Islet of Langerhans (tissue), 1 donor: ENCODE results near the gene APBA3.

Experiments
- FAIRE-seq: peaks from one replicate; lab custom pipeline; 2011; peaks lifted over from hg19 to GRCh38; lab: Jason Lieb, UNC

The APBA3 gene

DNA sequence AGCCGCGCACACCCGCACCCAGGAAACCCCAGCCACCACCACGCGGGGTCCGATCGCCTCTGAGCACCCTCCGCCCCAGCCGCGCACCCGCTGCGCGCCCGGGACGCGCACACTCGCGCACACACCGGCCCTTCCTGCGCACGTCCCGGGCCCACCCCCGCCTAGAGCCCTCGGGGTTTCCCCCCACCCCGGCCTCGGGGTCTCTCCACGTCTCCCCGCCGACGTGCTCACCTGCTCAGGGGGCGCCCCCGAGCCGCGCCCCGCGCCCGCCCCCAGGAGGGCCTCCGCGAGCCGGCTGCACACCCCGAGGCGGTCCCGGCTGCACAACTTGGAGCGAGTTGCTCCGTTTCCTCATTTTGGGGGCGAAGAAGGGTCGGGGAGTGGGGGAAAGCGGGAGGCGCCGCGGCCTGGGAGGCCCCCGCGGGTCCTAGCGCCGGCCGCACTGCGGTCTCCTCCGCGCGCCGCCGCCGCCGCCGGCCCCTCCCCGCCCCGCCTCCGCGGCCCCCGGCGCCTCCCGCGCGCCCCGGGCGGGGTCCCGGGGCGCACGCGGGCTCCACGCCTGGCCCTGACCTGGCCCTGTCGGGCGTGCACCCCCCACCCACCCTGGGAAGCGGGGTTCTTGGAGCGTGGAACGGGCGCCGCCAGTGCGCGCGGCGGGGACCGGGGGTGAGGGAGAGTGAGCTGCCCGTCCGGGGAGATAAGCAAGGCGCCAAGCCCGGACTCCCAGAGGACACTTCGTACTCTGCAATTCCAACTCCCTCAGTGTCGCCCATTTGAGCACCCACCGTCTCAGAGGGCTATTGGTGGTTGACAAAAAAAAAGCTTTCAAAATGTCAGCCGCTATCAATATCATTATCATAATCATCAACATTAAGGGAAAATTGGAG is 24.7 kb upstream of the APBA3 start, which contains the start of gene MATK:
MATK (minus strand) TSS at position 444 of the 887 bp plus-strand sequence. CDS start 1,246 bp downstream, outside the sequence.
- no peak for FAIRE-seq

DNA sequence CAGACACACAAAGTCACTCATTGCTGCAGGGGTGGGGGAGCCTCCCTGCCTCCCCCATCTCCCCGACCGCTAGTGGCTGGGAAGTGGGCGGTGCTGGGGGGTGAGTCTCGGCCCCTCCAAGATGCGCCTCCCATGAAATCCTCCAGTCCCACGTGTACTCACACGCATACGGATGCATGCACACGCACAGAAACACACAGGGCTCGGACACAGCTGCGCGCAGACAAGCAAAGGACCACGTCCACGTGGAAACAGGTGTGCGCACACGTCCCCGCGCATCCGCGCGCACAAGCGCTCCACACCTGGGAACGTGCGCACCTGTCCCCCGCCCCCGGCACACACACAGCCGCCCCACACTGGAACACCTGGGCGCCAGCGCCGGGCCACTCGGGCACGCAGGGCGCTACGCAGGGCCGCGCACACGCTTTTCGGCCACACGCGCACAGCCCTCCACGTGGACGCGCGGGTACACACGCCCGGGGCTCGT is 24.0 kb upstream of the APBA3 start:
- no peak for FAIRE-seq

DNA sequence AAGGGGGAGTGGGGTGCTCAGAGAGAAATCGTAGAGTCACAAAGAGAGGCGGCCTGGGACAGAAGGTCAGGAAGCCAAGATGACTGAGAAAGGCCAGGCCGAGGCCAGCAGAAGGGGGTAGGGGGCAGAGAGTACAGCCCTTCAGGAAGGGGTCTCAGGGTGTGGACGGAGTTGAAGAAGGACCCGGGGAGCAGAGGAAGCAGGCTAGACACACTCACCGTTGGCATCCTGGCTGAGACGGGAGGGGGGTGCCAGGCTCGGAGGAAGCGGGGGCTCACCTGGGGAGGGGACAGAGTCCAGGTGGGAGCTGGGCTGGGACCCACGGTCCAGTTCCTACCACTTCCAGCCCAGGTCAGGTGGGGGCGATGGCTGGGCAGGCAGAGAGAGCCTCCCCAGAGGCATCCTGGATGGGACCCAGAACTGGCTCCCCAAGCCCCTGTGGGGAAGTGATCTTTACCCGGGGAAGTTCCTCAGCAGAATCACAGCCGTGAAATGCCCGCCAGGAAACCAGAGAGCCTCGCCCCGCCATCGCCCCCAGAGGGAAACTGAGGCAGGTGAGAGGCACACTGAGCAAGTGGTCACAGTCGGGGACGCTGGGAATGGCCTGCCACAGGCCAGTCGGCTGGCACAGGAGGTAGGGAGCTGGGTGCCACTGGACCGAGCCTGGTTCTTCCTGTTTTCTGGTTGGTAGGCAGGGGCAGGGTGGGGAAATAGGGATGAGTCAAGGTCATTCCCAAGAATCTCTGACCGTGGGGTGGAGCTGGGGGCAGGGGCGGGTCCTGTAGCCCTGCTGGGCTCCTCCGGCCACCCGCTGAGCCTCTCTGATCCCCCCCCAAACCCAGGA is 23.3 kb upstream of the APBA3 start:
- FAIRE-seq: no peak

DNA sequence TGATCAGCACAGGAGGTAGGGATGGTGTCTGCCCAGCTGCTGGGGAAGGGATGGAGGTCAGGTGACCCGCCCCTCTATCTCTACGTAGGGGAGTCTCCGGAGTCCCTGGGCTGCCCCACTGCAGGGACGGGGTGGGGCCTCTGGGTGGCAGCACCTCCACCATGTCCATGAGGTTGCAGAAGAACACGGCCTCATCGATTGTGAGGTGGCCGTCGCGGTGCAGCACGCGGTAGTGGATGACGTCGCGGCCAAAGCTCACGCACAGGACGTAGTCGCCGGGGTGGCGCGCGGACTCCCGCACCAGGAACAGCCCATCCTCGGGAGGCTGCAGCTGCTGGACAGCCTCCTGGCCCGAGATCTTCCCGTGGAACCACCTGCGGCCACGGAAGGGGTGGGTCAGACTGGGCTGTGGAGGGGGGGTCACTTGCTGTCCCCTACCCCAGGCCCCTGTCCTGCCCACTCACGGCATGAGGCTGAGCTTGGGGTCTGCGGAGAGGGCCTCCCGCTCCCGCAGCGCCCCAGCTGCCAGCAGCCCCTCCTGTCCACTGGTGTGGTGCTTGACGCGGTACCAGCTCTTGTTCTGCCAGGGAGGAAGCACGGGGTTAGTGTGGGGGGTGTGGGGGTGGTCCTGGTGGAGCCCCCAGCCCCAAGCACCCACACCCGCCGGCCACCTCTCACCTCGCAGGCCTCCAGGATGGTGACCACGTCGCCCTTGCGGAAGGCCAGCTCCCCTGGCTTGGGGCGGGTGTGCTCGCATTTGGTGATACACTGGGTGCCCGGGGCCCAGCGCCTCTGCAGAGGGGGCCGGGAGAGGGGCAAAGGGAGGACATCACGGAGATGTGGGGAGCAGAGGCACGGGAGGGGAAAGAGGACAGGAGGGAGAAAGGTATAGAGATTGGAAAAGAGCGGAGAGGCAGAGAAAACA is 22.4 kb upstream of the APBA3 start:
- no peak for FAIRE-seq

DNA sequence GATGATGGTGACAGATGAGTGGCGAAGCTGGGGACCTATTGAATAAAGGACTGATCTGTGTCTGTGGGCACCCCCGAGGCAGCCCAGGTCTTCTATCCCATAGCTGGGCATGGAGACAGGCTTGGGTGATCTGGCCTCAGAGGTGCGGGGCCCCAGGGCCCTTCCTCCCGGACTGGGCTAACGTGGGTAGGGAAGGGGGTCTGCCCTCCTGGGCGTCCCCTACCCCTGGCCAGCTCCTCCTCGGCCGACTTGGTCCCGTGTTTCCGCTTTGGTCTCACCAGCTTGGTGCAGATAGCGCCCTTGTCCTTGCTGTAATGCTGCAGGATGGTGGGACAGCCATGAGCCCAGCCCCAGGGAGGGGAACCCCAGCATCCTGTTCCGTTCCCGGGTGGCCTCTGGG is 21.4 kb upstream of the APBA3 start:
- no peak for FAIRE-seq

DNA sequence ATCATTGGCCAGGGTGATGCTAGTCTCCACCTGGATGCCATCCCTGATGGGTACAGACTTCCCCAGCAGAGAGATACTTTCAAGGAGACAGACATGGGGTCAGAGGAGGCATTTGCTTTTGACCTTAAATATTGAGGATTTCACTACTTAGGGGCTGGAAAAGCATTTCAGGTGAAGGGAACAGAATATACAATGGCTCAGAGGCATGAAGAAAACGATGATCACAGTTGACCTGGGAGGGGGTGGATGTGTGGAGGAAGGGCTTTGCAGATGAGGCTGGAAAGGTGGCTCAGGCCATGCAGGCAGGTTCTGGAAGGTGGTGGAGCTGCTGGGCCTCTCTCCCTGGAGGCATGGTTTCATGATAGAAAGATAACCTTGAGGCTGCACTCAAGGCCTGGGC is 20.8 kb upstream of the APBA3 start:
- no peak for FAIRE-seq

DNA sequence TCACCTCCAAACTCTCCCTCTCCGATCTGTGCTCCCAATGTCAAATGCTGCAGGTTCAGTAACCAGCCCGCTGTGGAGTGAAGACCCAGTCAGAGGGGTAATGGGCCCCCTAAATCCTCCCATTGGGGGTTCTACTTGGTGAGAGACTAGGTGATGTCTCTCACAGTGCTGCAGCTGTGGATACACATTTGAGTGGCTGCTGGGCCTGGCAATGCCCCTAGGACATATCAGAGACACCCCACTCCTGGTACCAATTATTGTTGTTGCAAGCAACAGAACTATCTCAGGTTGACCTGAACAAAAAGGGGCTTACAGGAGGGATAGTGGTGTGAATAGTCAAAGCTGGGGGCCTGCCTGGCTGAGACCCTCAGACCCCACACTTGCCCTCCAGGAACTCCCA is 20.1 kb upstream of the APBA3 start:
- no peak for FAIRE-seq

DNA sequence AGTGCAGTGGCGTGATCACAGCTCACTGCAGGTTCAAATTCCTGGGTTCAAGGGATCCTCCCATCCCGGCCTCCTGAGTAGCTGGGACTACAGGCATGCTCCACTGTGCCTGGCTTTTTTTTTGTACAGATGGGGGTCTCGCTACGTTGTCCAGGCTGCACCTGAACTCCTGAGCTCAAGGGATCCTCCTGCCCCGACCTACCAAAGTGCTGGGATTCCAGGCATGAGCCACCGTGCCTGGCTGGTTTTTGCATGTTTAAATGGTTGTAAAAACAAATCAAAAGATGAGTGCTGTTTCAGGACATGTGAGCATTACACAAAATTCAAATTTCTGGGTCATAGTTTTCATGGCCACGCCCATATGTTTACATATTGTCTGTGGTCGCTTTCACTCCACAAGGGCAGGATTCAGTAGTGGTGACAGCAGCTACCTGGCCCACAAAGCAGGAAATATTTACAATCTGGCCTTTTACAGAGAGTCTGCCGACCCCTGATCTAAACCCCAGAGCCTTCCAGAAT is 19.4 kb upstream of the APBA3 start:
- FAIRE-seq: no peak

DNA sequence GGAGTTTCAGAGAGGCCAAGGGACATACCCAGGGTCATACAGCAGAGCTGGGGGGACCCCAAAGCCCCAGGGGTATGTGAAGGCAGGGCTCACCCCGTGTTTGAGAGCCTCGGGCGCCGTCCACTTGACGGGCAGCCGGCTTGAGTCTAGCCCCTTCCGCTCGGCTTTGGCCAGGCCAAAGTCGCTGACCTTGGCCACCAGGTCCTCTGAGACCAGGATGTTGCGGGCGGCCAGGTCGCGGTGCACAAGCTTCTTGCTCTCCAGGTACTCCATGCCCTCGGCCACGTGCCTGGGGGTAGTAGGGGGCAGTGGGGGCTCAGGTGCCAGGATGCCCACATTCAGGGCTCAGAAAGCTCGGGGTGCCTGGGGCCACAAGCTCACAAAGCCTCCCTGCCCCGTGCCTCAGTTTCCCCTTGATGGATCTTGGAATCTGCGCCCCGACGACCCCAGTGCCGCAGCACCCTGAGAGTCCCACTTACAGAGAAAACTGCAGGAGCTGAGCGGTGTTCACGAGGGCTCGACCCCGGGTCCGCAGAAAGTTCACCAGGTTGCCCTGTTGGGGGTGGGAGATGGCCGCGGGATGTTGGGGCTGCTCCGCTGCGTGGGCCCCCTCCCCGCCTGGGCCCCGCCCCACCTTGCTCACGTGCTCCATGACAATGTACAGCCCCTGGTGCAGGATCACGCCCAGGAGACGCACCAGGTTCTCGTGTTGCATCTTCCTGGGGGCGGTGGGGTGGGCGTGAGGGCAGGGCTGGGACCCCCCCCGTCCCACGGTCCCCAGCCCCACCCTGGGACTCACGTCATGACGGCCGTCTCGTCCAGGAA is 17.6 kb upstream of the APBA3 start:
- FAIRE-seq: no peak

DNA sequence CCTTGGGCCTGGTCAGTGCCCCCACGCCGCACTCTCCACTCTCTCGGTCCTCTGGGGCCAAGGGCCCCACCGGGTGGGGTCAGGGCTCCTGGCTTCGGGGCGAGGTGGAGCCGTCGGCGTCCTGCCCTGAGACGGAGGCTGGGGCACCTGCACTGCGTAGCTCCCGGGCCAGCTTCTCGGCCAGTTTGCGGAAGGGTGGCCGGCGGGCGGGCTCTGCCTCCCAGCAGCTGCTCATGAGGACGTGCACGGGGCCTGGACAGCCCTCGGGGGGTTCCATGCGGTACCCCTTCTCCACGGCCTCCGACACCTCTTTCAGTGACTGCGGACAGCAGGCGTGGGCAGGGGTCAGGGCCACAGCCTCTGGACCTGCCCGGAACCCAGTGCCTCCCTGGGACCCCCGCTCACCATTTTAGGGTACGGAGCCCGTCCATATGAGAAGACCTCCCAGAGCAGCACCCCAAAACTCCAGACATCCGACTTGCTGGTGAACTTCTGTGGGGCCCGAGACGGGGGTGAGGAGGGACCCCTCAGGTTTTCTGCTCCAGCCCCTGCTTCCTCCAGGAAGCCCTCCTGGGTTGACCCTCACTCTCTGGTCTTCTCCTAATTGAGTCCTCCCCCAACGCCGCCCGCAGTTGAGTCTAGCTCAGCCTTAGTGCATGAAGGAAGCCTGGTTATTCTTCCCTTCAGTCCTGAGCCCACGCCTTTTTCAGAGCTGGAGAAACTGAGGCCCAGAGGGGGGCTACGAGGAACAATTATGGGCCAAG is 16.8 kb upstream of the APBA3 start:
- no peak for FAIRE-seq

DNA sequence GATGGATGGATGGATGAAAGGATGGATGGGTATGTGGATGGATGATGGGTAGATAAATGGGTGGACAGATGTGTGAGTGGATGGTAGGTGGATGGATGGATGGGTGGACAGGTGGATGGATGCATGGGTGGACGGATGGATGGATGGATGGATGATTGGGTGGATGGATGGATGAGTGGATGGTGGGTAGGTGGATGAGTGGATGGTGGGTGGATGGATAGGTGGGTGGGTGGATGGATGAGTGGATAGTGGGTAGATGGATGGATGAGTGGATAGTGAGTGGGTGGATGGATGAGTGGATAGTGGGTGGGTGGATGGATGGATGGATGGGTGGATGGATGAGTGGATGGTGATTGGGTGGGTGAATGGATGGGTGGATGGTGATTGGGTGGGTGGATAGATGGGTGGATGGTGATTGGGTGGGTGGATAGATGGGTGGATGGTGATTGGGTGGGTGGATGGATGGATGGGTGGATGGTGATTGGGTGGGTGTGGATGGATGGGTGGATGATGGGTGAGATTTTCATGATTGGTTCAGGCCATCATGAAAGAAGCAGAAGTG is 15.1 kb upstream of the APBA3 start:
- FAIRE-seq: no peak

DNA sequence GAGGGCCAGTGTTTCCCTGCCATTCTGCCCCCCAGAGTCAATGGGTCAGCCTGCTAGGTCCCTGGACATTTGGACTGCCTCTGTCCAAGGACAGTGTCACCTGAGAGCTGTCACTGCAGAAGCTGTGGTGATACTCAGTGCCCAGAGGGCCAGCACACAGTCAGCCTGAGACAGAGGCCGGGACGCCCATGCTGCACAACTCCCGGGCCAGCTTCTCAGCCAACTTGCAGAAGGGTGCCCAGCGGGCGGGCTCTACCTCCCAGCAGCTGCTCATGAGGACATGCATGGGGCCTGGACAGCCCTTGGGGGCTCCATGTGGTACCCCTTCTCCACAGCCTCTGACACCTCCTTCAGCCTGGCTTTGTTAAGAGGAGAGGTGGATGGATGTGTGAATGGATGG is 14.3 kb upstream of the APBA3 start:
- FAIRE-seq: no peak

DNA sequence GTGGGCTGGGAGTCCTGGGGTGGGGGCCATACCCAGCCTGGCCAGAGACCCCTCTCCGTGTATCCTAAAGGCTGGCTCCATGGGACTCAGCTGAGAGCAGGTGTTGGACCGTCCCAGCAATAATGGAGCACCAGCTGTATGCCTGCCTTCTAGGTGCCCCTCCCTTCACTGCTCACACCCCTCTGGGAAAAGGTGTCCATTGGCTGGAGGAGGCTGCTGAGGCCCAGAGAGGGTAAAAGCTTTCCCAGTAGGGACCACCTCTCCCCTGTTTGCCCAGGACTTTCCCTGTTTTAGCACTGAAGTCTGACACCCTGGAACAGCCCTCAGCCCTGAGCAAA is 13.9 kb upstream of the APBA3 start:
- no peak for FAIRE-seq

DNA sequence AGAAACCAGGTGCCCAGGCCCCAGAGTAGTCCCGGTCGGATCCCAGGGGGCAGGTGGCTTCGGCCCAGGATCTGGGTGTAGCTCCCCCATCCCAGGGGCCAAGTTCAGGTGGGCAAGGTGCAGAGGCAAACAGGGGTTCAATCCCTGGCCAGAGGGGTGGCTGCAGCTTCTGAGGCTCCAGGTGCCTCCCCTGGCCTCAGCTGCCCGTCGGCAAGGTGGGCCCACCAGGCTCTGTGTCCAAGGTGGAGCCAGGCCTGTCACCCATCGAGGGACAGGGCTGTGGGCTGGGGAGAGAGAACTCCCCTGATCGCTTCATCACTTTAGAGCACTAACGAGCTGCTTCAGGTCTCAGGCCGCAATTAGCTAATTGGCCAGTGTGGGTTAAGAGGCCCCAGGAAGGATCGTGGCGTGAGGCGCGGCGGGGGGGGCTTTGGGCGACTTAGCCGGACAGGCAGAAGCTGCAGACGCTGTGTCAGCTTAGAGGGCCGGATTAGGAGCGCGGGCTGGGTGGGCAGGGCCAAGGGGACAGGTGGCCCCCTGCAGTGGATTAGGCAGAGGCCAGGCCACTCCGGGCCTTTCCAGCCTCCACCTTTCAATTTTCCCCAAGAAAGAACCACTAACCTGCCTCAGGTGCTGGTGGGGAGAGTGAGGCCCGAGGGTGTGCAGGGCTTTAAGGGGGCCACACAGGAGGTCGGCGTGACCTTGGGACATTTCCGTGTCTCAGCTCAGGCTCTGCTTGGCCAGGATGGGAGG is 13.3 kb upstream of the APBA3 start:
- FAIRE-seq: no peak

DNA sequence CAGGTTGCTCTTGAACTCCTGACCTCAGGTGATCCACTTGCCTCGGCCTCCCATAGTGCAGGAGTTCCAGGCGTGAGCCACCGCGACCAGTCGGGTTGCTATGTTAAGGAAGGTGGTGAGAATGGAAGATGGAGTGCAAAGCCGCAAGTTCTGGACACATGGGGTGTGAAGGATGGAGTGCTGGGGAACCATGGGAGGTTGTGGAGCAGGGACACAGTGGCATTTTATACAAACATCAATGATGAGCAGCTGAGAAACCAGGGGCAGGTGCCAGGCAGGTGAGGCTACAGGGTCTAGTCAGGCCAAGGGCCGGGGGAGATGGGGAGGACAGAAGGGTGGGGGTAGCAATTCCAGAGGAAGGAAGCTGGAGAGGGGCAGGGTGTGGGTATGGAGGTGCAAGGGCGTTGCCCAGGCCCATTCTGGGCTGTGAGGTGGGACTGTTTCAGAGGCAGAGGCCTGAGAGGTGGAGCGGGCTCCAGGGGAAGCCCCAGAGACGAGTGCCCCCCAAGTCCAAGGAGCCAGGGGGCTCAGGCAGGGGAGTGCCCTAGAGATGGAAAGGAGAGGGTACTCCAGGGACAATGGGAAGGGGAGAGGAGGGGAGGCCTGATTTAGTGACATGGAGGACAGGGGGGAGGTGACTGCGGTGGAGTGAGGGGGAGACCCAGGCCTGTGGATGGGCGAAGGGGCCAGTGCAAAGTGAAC is 12.5 kb upstream of the APBA3 start:
- FAIRE-seq: no peak

DNA sequence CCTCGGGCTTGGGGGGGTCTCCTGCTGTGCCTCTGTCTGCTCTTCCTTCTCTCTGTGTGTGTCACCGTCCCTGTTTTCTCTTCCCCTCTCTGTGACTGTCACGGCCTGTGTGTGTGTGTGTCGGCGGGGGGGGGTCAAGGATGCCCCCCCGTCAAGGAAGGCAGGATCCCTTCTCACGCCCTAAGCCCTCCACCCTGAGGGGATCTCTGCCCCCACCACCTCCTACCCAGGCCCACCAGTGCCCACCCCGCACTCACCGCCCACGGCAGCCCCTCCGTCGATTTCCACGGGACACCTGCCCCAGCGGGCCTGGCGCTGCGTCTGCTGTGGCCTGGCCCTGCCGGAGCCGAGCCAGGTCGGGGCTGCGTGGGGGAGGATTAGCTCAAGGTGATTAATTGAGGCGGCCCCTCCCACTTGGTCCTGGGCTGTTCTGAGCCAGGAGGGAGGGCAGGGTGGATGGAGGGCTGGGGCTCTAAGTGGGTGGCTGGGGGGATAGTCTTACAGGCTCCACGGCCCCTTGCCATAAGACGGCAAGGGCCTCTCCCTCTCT is 10.5 kb upstream of the APBA3 start, which contains the start of gene RAX2:
RAX2 (minus strand) TSS at position 323 of the 550 bp plus-strand sequence. CDS start 486 bp downstream, outside the sequence.
- FAIRE-seq: no peak

DNA sequence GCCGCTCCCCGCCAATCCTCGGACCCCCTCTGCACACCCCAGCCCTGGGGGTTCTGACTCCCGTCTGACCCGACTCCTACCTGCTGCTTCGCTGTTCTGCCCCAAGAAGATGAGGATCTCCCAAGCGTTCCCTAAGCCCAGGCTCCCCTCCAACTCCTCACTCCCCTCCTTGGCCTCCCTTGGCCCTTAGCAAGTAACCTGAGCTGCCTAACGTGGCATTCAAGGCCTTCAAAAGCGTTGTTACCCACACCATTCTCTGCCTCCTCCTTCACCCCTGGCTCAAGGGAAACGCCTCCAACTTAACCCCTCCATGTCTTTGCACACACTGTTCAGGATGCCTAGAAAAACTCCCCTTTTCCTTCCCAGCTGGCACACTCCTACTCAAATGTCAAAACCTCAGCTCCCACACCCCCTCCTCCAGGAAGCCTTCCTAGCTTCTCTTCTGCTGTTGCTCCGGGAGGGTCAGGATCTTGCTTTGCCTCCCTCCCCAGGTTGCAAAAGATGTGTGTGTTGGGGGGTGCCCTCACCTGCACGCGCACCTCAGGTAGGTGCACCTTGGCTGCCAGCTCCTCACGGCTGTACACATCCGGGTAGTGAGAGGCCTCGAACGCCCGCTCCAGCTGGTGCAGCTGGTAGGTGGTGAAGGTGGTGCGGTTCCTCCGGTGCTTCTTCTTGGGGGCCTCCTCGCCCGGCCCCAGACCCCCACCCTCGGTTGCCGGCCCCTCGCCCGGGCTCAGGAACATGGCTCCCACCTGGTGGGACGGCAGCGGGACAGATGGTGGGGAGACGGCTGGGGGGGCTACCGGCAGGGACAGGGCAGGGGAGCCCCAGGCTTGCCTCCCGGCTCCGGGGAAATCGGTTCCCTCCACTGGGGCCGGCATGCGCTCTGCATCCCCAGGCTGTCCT is 9.8 kb upstream of the APBA3 start:
- FAIRE-seq: no peak
